KMS-11 (cell line): ENCODE measurements around the gene CMA1.
A peak's percentile ranks its signal among the peaks of the same experiment; 100 is the strongest.
"Not testable (repeated sequence)": the region's sequence is repeated elsewhere in the genome, so short reads cannot be mapped to it uniquely, and the experiment has no call there.

Experiments
- H2AFZ ChIP-seq: fragments of 200-600 bp; sonication (generic); 2 replicates; pipeline ENCODE4 v1.6.1; 2016; ENCODE audit warnings: antibody characterized with exemption, mixed run types, low read depth
- H3K27ac ChIP-seq: fragments of 200-600 bp; sonication (generic); 2 replicates; pipeline ENCODE4 v1.6.1; 2016; ENCODE audit warnings: mild to moderate bottlenecking, mixed run types
- H3K27me3 ChIP-seq: fragments of 200-600 bp; sonication (generic); 2 replicates; pipeline ENCODE4 v1.6.1; 2017; ENCODE audit warnings: mild to moderate bottlenecking, low read depth, mixed run types, moderate library complexity; ENCODE audit not compliant: insufficient read depth
- H3K36me3 ChIP-seq: fragments of 200-600 bp; sonication (generic); 2 replicates; pipeline ENCODE4 v1.6.1; 2017; ENCODE audit warnings: mild to moderate bottlenecking, mixed run types; ENCODE audit not compliant: insufficient read depth
- H3K4me1 ChIP-seq: fragments of 200-600 bp; sonication (generic); 2 replicates; pipeline ENCODE4 v1.6.1; 2016; ENCODE audit warnings: mild to moderate bottlenecking, low read depth, mixed run types; ENCODE audit not compliant: poor library complexity, severe bottlenecking
- H3K4me2 ChIP-seq: fragments of 200-600 bp; sonication (generic); 2 replicates; pipeline ENCODE4 v1.7.0; 2016; ENCODE audit warnings: mild to moderate bottlenecking, mixed run types
- H3K4me3 ChIP-seq: fragments of 200-600 bp; sonication (generic); IDR thresholded peaks from 2 replicates; pipeline ENCODE4 v1.6.1; 2017; ENCODE audit warnings: low read depth, low read length, mixed read lengths; ENCODE audit not compliant: insufficient read depth
- H3K79me2 ChIP-seq: fragments of 200-600 bp; sonication (generic); 2 replicates; pipeline ENCODE4 v1.6.1; 2016; ENCODE audit warnings: low read depth, mixed run types; ENCODE audit not compliant: insufficient read depth
- H3K9ac ChIP-seq: fragments of 200-600 bp; sonication (generic); 2 replicates; pipeline ENCODE4 v1.6.1; 2016; ENCODE audit warnings: mild to moderate bottlenecking, mixed run types
- H4K20me1 ChIP-seq: fragments of 200-600 bp; sonication (generic); 2 replicates; pipeline ENCODE4 v1.6.1; 2016; ENCODE audit warnings: mild to moderate bottlenecking, mixed run types; ENCODE audit not compliant: insufficient read depth
- CTCF ChIP-seq: fragments of 200-600 bp; sonication (generic); conservative IDR thresholded peaks from 2 replicates; pipeline ENCODE4 v1.6.1; 2017; ENCODE audit warnings: low read depth, mild to moderate bottlenecking, antibody characterized with exemption, low read length, moderate library complexity, mixed read lengths

The CMA1 gene

DNA sequence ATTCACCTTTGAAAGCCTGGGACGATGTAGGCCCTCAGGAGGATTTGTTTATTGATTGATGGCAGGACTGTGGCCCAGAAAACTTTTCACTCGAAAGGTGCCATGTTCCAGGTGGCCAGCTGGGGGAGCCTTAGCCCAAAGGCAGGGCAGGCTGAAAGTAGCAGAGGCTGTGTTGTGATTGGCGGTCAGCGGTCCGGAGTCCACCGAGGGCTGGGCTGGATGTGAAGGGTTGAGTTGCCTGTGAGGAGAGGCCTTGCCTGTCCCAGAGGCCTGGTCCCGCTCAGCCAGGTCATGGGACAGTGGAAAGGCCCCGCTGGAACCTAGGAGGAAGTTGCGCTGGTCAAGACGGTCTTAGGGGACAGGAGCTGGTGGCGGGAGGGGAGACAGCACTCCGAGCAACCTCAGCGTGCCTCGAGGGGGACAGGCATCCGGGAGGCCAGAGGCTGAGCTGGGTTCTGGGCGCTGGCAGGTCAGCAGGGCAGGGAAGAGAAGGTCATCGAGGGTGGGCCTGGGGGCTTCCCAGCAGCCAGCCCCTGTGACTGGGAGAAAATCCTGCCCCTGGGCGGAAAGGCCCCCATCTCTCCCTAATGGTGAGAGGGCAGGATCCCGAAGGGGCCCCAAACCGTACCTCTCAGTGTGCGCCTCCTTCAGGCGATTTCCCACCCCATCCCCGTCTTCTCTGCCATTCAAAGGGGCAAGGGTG is 26.3 kb downstream of the CMA1 start:
- H3K36me3 ChIP-seq: no peaks in the 10 kb centered on the region
- peak overlapping the region; percentile 30; the same call in 1 of the 2 replicates for H2AFZ ChIP-seq
- no peaks in the 10 kb centered on the region for H3K79me2 ChIP-seq
- no peak overlapping the region for H3K4me2 ChIP-seq
- H3K4me3 ChIP-seq: no peak overlapping the region
- no peaks in the 10 kb centered on the region for H4K20me1 ChIP-seq
- H3K27ac ChIP-seq: no peak overlapping the region
- peak; percentile 67 for TF ChIP-seq CTCF
- H3K4me1 ChIP-seq: peaks cover 5% of the 10 kb centered on the region
- H3K9ac ChIP-seq: no peak overlapping the region
- no peaks in the 10 kb centered on the region for H3K27me3 ChIP-seq

DNA sequence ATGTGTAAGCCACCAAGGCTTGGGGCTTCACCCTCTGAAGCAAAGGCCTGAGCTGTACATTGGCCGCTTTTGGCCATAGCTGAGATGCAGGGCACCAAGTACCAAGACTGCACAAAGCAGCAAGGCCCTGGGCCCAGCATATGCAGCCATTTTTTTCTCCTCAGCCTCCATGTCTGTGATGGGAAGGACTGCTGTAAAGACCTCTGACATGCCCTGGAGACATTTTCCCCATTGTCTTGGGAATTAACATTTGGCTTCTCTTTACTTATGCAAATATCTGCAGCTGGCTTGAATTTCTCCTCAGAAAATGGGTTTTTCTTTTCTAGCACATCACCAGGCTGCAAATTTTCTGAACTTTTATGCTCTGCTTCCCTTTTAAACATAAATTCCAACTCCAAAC is 28.1 kb downstream of the CMA1 start:
- not testable (repeated sequence) for H3K27me3 ChIP-seq, H3K4me3 ChIP-seq, H3K4me1 ChIP-seq, H3K36me3 ChIP-seq, H3K27ac ChIP-seq, H3K79me2 ChIP-seq, H3K9ac ChIP-seq, H4K20me1 ChIP-seq, H2AFZ ChIP-seq, H3K4me2 ChIP-seq

GRCh38 chr14:24475261-24475660 is 32.8 kb downstream of the CMA1 start:
- H3K79me2 ChIP-seq: no peaks in the 10 kb centered on the region
- H3K27ac ChIP-seq: no peak overlapping the region
- H3K36me3 ChIP-seq: no peaks in the 10 kb centered on the region
- TF ChIP-seq CTCF: no peak
- no peak overlapping the region for H3K9ac ChIP-seq
- H3K4me2 ChIP-seq: no peak overlapping the region
- H2AFZ ChIP-seq: no peak overlapping the region
- no peaks in the 10 kb centered on the region for H3K27me3 ChIP-seq
- H3K4me3 ChIP-seq: no peak overlapping the region
- H4K20me1 ChIP-seq: no peaks in the 10 kb centered on the region
- H3K4me1 ChIP-seq: no peaks in the 10 kb centered on the region

- no peaks in the 10 kb centered on the region for H4K20me1 ChIP-seq
- no peak overlapping the region for H3K9ac ChIP-seq
- H3K4me1 ChIP-seq: no peaks in the 10 kb centered on the region
- no peaks in the 10 kb centered on the region for H3K79me2 ChIP-seq
- no peak overlapping the region for H2AFZ ChIP-seq
- no peaks in the 10 kb centered on the region for H3K36me3 ChIP-seq
- H3K4me3 ChIP-seq: no peak overlapping the region
- no peaks in the 10 kb centered on the region for H3K27me3 ChIP-seq
- no peak overlapping the region for H3K27ac ChIP-seq
- H3K4me2 ChIP-seq: no peak overlapping the region
- no peak for TF ChIP-seq CTCF
These were observed 34.9 kb downstream of the CMA1 start for GRCh38 chr14:24473211-24473610.

DNA sequence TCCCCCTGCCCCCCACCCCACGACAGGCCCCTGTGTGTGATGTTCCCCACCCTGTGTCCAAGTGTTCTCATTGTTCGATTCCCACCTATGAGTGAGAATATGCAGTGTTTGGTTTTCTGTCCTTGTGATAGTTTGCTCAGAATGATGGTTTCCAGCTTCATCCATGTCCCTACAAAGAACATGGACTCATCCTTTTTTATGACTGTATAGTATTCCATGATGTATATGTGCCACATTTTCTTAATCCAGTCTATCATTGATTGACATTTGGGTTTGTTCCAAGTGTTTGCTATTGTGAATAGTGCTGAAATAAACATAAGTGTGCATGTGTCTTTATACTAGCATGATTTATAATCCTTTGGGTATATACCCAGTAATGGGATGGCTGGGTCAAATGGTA is 37.6 kb downstream of the CMA1 start:
- not testable (repeated sequence) for H3K27ac ChIP-seq, H4K20me1 ChIP-seq, H2AFZ ChIP-seq

More for the DNA sequence above, 37.6 kb downstream of the CMA1 start:
- H3K27me3 ChIP-seq, H3K36me3 ChIP-seq, H3K79me2 ChIP-seq, H3K4me2 ChIP-seq, H3K9ac ChIP-seq, H3K4me1 ChIP-seq, H3K4me3 ChIP-seq: not testable (repeated sequence)
